SK-N-SH treated with all-trans-retinoic acid at 6 μM for 48 hours (cell line): Measurements from ENCODE around the gene RPS6KA2.
A peak's percentile ranks its signal among the peaks of the same experiment; 100 is the strongest.

ENCODE experiments used
- ATAC-seq: fragments of 200-7000 bp; cut with Tn5 transposase; 3 replicates; pipeline ENCODE4 v1.9.1; 2020; ENCODE audit warnings: mild to moderate bottlenecking, moderate library complexity
- ARNTL ChIP-seq: fragments of 450-650 bp; formaldehyde crosslinking; IDR thresholded peaks from 2 replicates; pipeline ENCODE4 v1.5.0; 2020; ENCODE audit warnings: low read depth, mild to moderate bottlenecking, moderate library complexity, borderline replicate concordance
- BACH2 ChIP-seq: fragments of 250-450 bp; sonication (Bioruptor Pico); IDR thresholded peaks from 2 replicates; pipeline ENCODE4 v1.9.0; 2021; ENCODE audit warnings: mild to moderate bottlenecking, borderline replicate concordance
- CREB5 ChIP-seq: fragments of 250-450 bp; sonication (Bioruptor Pico); IDR thresholded peaks from 2 replicates; pipeline ENCODE4 v1.5.1; 2020; ENCODE audit warnings: low read depth, mild to moderate bottlenecking, moderate library complexity
- CSDC2 ChIP-seq: fragments of 250-450 bp; sonication (Bioruptor Pico); IDR thresholded peaks from 2 replicates; pipeline ENCODE4 v1.5.0; 2020; ENCODE audit warnings: mild to moderate bottlenecking, moderate library complexity
- ESRRG ChIP-seq: fragments of 250-450 bp; sonication (Bioruptor Pico); IDR thresholded peaks from 2 replicates; pipeline ENCODE4 v1.6.1; 2021; ENCODE audit warnings: mild to moderate bottlenecking
- GLIS3 ChIP-seq: fragments of 250-450 bp; sonication (Bioruptor Pico); IDR thresholded peaks from 2 replicates; pipeline ENCODE4 v1.5.0; 2020; ENCODE audit warnings: mild to moderate bottlenecking, moderate library complexity
- ISL1 ChIP-seq: fragments of 250-450 bp; sonication (Bioruptor Pico); IDR thresholded peaks from 2 replicates; pipeline ENCODE4 v2.1.2; 2022; ENCODE audit warnings: mild to moderate bottlenecking, moderate library complexity
- PATZ1 ChIP-seq: fragments of 250-450 bp; sonication (Bioruptor Pico); IDR thresholded peaks from 2 replicates; pipeline ENCODE4 v1.8.0; 2020; ENCODE audit warnings: mild to moderate bottlenecking, moderate library complexity, borderline replicate concordance
- PPARA ChIP-seq: fragments of 250-450 bp; sonication (Bioruptor Pico); IDR thresholded peaks from 2 replicates; pipeline ENCODE4 v1.5.0; 2020; ENCODE audit warnings: mild to moderate bottlenecking, borderline replicate concordance
- RARB ChIP-seq: fragments of 250-450 bp; sonication (Bioruptor Pico); IDR thresholded peaks from 2 replicates; pipeline ENCODE4 v1.8.0; 2021; ENCODE audit warnings: mild to moderate bottlenecking, moderate library complexity
- TCF4 ChIP-seq: fragments of 250-450 bp; sonication (Bioruptor Pico); IDR thresholded peaks from 2 replicates; pipeline ENCODE4 v1.8.0; 2021; ENCODE audit warnings: mild to moderate bottlenecking, moderate library complexity, borderline replicate concordance
- TSHZ2 ChIP-seq: fragments of 250-450 bp; sonication (Bioruptor Pico); IDR thresholded peaks from 2 replicates; pipeline ENCODE4 v1.5.0; 2020; ENCODE audit warnings: mild to moderate bottlenecking, moderate library complexity
- ZC3H10 ChIP-seq: fragments of 250-450 bp; sonication (Bioruptor Pico); IDR thresholded peaks from 2 replicates; pipeline ENCODE4 v1.5.1; 2021; ENCODE audit warnings: mild to moderate bottlenecking, moderate library complexity
- ZFP3 ChIP-seq: fragments of 250-450 bp; sonication (Bioruptor Pico); IDR thresholded peaks from 2 replicates; pipeline ENCODE4 v1.5.0; 2020; ENCODE audit warnings: mild to moderate bottlenecking, moderate library complexity
- ZFP30 ChIP-seq: fragments of 450-650 bp; formaldehyde crosslinking; IDR thresholded peaks from 2 replicates; pipeline ENCODE4 v1.5.0; 2022; ENCODE audit warnings: mild to moderate bottlenecking, moderate library complexity
- ZNF565 ChIP-seq: fragments of 450-650 bp; formaldehyde crosslinking; conservative IDR thresholded peaks from 2 replicates; pipeline ENCODE4 v1.5.0; 2020; ENCODE audit warnings: low read depth, mild to moderate bottlenecking, moderate library complexity
- ZNF70 ChIP-seq: fragments of 450-650 bp; formaldehyde crosslinking; IDR thresholded peaks from 2 replicates; pipeline ENCODE4 v1.5.0; 2020; ENCODE audit warnings: mild to moderate bottlenecking, moderate library complexity
- TF ChIP-seq, protein P1 (sequence below): fragments of 250-450 bp; sonication (Bioruptor Pico); IDR thresholded peaks from 2 replicates; pipeline ENCODE4 v1.5.1; 2021; ENCODE audit warnings: mild to moderate bottlenecking, moderate library complexity

RPS6KA2 gene

DNA sequence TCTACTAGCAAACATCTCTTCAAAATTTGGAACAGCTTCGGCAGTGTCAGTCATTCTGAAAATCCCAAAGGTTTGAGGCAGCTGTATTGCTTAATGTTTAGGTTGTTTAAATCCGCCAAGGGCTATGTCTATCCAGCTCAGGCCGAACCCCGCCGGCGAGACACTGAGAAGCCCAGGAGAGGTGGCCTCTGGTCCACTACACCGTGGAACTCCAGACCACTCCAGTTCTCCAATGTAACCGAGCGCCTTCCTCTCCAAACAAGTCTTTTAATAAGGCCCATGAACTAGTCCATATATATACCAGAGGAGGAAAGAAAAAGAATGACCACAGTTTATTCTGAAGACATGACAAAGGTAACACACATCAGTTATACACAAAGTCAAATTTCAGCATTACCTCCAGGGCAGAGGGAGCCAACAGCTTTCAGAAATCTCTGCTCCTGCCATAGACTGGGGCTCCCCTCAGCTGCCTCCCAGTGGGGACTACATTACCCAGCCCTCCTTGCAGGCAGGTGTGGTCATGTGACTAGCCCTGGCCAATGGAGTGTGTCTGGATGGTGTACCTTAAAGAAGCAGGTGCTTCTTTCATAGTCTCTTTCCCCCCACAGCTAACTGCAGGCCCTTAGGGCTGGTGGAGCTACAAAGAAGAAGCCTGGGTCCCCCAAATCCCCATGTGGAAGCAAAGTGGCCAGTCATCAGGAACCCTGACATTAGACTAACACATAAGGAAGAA lies 40.5 kb downstream of the RPS6KA2 start, which contains the start of gene RAMACL:
Gene RAMACL, minus strand, starts transcription at position 255 of the 733 bp plus-strand sequence. Its CDS starts 201 bp downstream, at position 54.
- TF ChIP-seq PATZ1 (CRISPR knock-in tag) (no peak), TCF4 (no peak), ZNF565 (CRISPR knock-in tag) (no peak), CREB5 (CRISPR knock-in tag) (no peak), ISL1 (CRISPR knock-in tag) (no peak), GLIS3 (CRISPR knock-in tag) (no peak), ZNF70 (CRISPR knock-in tag) (no peak)
- ATAC-seq, result peak; percentile 43; the same call in 2 of the 3 replicates

- no peak for ATAC-seq
- TF ChIP-seq BACH2 (CRISPR knock-in tag) (no peak), ISL1 (CRISPR knock-in tag) (no peak), CSDC2 (CRISPR knock-in tag) (no peak), ARNTL (CRISPR knock-in tag) (no peak), ZFP3 (CRISPR knock-in tag) (no peak), GLIS3 (CRISPR knock-in tag) (no peak), ESRRG (CRISPR knock-in tag) (no peak), PATZ1 (CRISPR knock-in tag) (no peak), CREB5 (CRISPR knock-in tag) (no peak), RARB (CRISPR knock-in tag) (no peak), PPARA (CRISPR knock-in tag) (no peak), TSHZ2 (no peak), ZC3H10 (CRISPR knock-in tag) (no peak), ZNF70 (CRISPR knock-in tag) (no peak), ZFP30 (no peak)
- TF ChIP-seq, protein P1, sequence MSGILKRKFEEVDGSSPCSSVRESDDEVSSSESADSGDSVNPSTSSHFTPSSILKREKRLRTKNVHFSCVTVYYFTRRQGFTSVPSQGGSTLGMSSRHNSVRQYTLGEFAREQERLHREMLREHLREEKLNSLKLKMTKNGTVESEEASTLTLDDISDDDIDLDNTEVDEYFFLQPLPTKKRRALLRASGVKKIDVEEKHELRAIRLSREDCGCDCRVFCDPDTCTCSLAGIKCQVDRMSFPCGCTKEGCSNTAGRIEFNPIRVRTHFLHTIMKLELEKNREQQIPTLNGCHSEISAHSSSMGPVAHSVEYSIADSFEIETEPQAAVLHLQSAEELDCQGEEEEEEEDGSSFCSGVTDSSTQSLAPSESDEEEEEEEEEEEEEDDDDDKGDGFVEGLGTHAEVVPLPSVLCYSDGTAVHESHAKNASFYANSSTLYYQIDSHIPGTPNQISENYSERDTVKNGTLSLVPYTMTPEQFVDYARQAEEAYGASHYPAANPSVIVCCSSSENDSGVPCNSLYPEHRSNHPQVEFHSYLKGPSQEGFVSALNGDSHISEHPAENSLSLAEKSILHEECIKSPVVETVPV (CRISPR knock-in tag), result no peak
Measured at GRCh38 chr6:166584853-166585429, 42.1 kb downstream of the RPS6KA2 start.
